ENCODE measurements around the gene USP53. TPM values are rescaled to one million over a fixed set of nuclear protein-coding genes. Genes with fewer than 3 reads are reported as not detected.

Gene USP53
- total and polyA plus RNA-seq, 10 of the 15 experiments (the other 5 are each of a cell fraction or from before 2014, with no cell fraction given) = 0.23 to 4.0 (median 2.7) TPM

- no peak for TF ChIP-seq TCF3 (IDR thresholded peaks at IDR 0.05; ENCODE audit: borderline replicate concordance, insufficient read depth, low read depth, low read length)
- TF ChIP-seq SMAD5 (IDR thresholded peaks at IDR 0.05; ENCODE audit: low read depth) = no peak
- TF ChIP-seq SMAD1 (IDR thresholded peaks at IDR 0.05; ENCODE audit: low read depth, partially characterized antibody) = no peak
- TF ChIP-seq CTCF (IDR thresholded peaks at IDR 0.05 in 2 of 3, conservative IDR thresholded peaks at IDR 0.05 in 1 of 3; ENCODE audit: control insufficient read depth in 2 of 3, extremely low read depth in 1 of 3, insufficient read depth in 1 of 3, low read depth in 3 of 3, low read length in 3 of 3) = no peak
- peak; percentile 66 for TF ChIP-seq BCL3 (IDR thresholded peaks at IDR 0.05; ENCODE audit: borderline replicate concordance, insufficient read depth, low read depth, low read length, poor library complexity, severe bottlenecking)
- TF ChIP-seq KLF5 (IDR thresholded peaks at IDR 0.05; ENCODE audit: partially characterized antibody) = no peak
- no peak for TF ChIP-seq FOXK2 (IDR thresholded peaks at IDR 0.05)
- no peak for TF ChIP-seq ZNF24 (IDR thresholded peaks at IDR 0.05)
- TF ChIP-seq BHLHE40 (IDR thresholded peaks at IDR 0.05; ENCODE audit: borderline replicate concordance in 1 of 2, low read depth in 2 of 2, low read length in 1 of 2) = peak; percentile 15 to 38; a peak in 1 of 4 replicates
- TF ChIP-seq ELK1 (IDR thresholded peaks at IDR 0.05; ENCODE audit: low read depth, low read length) = no peak
- TF ChIP-seq YBX1 (IDR thresholded peaks at IDR 0.05) = no peak
- peak; percentile 77; the same call in 1 of the 2 replicates for TF ChIP-seq YY1 (IDR thresholded peaks at IDR 0.05; ENCODE audit: low read depth, low read length)
- TF ChIP-seq SMC3 (IDR thresholded peaks at IDR 0.05; ENCODE audit: borderline replicate concordance, low read length) = no peak
- no peak for TF ChIP-seq RAD51 (IDR thresholded peaks at IDR 0.05)
- TF ChIP-seq ZNF622 (IDR thresholded peaks at IDR 0.05) = no peak
- TF ChIP-seq EZH2 (IDR thresholded peaks at IDR 0.05; ENCODE audit: borderline replicate concordance, control insufficient read depth, low read depth, low read length) = no peak
- TF ChIP-seq BCLAF1 (IDR thresholded peaks at IDR 0.05) = no peak
- no peak for TF ChIP-seq CBFB (IDR thresholded peaks at IDR 0.05; ENCODE audit: low read depth)
- 0 out of 2 replicates have a peak, but pooled peaks have one; percentile 46 for TF ChIP-seq TBL1XR1 (IDR thresholded peaks at IDR 0.05; ENCODE audit: low read depth, low read length)
- TF ChIP-seq LARP7 (IDR thresholded peaks at IDR 0.05) = no peak
These were observed 25.7 kb downstream of the USP53 start (continued) for GRCh38 chr4:119238068-119238722.

Measured in GM12878 (cell line).